Stromal cell of bone marrow (primary cell): ENCODE data around the gene H1-8.
A peak's percentile ranks its signal among the peaks of the same experiment; 100 is the strongest.

Experiments
- DNase-seq: peaks from one replicate; pipeline ENCODE4 v3.0.0-alpha.2; 2012; ENCODE audit warnings: low read depth

H1-8 gene

GRCh38 chr3:129556358-129556695, 13.4 kb downstream of the H1-8 start:
- no peak for DNase-seq

GRCh38 chr3:129556890-129557547, 14.0 kb downstream of the H1-8 start:
- no peak for DNase-seq

GRCh38 chr3:129557548-129557894, 14.5 kb downstream of the H1-8 start:
- peak; percentile 31 for DNase-seq

- no peak for DNase-seq
Measured at GRCh38 chr3:129558081-129558771, 15.3 kb downstream of the H1-8 start.

GRCh38 chr3:129558772-129559564, 16.0 kb downstream of the H1-8 start:
- DNase-seq, result peak; percentile 53

- DNase-seq, result no peak
Measured at GRCh38 chr3:129559565-129560079, 16.6 kb downstream of the H1-8 start.

GRCh38 chr3:129560269-129560787, 17.4 kb downstream of the H1-8 start:
- DNase-seq, result peak; percentile 21

GRCh38 chr3:129560911-129561594, 18.1 kb downstream of the H1-8 start:
- peak; percentile 69 for DNase-seq

GRCh38 chr3:129561619-129562248, 18.8 kb downstream of the H1-8 start:
- DNase-seq, result no peak

GRCh38 chr3:129562803-129563202, 19.8 kb downstream of the H1-8 start:
- no peak for DNase-seq

- no peak for DNase-seq
Measured at GRCh38 chr3:129563332-129563731, 20.4 kb downstream of the H1-8 start.

- no peak for DNase-seq
Measured at GRCh38 chr3:129563850-129564535, 21.0 kb downstream of the H1-8 start.

- no peak for DNase-seq
Measured at GRCh38 chr3:129564981-129565644, 22.1 kb downstream of the H1-8 start.

GRCh38 chr3:129565902-129566301, 22.9 kb downstream of the H1-8 start:
- no peak for DNase-seq

- no peak for DNase-seq
Measured at GRCh38 chr3:129567176-129567705, 24.3 kb downstream of the H1-8 start.

GRCh38 chr3:129567939-129568338, 25.0 kb downstream of the H1-8 start:
- no peak for DNase-seq

- DNase-seq, result no peak
Measured at GRCh38 chr3:129569856-129570255, 26.9 kb downstream of the H1-8 start.

GRCh38 chr3:129571605-129572547, 28.9 kb downstream of the H1-8 start:
- no peak for DNase-seq

- DNase-seq, result no peak
Measured at GRCh38 chr3:129572603-129573002, 29.6 kb downstream of the H1-8 start.
